ENCODE data around the gene LMNTD2.

- TF ChIP-seq CTCF (IDR thresholded peaks at IDR 0.05; ENCODE audit: insufficient read depth, low read length, poor library complexity, severe bottlenecking) (no peak), EZH2phosphoT487 (conservative IDR thresholded peaks at IDR 0.05; ENCODE audit: low read length) (no peak)
These were observed 39.3 kb downstream of the LMNTD2 start for GRCh38 chr11:521177-521688.
